Measurements from ENCODE around the gene SPDYA.

Gene SPDYA

GRCh38 chr2:28824870-28825269 is 14.2 kb downstream of the SPDYA start:
- no peak for DNase-seq (ENCODE audit: low read depth in 2 of 2)

DNA sequence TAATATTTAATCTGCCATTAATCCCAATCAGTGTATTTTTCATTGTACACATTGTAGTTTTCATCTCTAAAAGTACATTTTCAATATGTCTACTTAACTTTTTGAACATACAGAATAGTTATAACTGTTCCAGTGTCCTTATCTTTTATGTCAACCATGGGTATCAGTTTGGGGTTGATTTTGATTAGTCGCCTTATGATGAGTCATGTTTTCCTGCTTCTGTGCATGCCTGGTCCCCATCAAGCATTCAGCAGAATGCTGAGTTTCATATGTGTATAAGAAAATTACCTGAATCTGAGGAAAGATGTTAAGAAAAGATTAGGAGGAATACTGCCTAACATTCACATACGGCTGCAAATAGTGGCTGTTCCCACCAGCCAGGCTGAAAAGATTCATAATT is 17.7 kb downstream of the SPDYA start:
- DNase-seq (ENCODE audit: low read depth in 2 of 2) = no peak

- no peak for DNase-seq (ENCODE audit: low read depth in 2 of 2)
Observed at GRCh38 chr2:28833740-28834470, 23.3 kb downstream of the SPDYA start.

DNA sequence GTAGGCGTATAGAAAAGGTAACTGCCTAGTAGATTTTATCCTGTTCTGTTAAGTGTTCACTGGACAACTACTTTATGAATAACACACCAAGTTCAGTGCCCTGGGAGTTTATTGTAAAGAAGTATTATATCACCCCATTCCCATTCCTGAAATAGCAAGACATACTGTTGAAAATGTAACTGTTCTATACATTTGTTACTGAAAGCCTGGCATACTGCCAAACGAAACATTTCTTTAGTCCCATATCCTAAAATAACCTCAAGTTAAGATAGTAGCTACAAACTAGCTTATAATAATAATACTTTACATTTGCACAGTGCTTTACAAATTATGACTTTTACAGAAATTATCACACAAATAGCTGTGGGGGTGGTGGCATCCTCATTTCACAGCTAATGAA is 25.1 kb downstream of the SPDYA start:
- no peak for DNase-seq (ENCODE audit: low read depth in 2 of 2)

- no peak for DNase-seq (ENCODE audit: low read depth in 2 of 2)
Observed at GRCh38 chr2:28838971-28839370, 28.3 kb downstream of the SPDYA start.

DNA sequence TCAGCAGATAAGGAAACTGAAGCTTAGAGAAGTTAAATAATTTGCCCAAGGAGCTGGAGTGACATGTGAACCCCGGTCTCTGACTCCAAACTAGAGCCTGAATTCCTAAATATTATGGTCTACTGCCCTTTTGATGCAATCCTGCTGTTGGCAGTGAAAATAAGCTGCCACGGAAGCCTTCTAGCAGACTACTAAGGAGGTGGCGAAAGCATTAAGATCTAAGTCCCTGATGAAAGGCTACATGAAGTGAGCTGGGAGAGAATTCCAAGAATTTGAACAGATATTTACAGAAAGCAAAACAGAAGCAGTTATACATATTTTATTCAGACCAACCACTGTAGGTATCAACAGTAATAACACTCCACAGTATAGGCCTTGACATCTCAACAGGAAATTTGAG is 31.4 kb downstream of the SPDYA start:
- no peak for DNase-seq (ENCODE audit: low read depth in 2 of 2)

DNA sequence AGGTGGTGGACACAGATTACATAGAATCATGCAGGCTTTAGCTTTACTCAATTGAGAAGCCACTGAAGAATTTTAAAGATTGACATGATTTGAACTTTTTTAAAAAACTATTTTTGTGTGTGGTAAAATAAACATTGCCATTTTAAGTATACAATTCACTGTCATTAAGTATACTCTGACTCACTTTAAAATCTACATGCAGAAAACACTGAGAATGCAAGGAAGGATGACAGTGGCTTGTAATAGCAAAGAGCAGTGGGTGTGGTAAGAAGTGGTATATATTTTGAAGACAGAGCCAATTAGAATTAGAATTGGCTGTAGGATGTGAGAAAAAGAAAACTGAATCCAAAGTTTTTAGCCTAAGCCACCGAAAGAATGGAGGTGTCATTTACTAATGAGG is 44.6 kb downstream of the SPDYA start:
- no peak for DNase-seq (ENCODE audit: low read depth in 2 of 2)

DNA sequence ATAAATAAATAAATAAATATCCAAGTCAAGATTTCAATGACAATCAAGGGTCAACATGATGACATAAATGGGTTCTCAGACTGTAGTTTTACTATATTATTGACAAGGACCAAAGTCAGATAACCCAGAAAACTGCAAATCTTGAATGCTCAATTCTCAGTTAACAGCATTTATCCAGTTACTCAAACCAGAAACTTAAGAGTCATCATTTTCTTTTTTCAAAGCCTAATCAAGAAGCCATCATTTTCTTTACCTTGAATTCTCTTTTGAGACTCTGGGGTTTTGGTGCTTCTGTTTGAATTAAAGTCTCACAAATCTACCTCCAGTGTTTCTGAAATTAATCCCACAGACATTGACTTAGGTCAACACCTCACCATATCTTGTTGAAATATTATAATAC is 45.3 kb downstream of the SPDYA start:
- no peak for DNase-seq (ENCODE audit: low read depth in 2 of 2)

DNA sequence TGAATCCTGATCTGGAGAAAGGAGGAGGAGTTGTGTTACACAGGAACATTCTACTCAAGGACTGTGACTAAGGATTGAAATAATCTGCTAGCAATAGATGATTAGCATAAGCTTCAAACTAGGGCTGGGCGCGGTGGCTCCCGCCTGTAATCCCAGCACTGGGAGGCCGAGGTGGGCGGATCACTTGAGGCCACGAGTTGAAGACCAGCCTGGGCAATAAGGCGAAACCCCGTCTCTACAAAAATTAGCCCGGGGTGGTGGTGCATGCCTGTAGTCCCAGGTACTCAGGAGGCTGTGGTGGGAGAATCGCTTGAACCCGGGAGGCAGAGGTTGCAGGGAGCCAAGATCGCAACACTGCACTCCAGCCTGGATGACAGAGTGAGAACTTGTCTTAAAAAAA is 58.0 kb downstream of the SPDYA start:
- DNase-seq (ENCODE audit: low read depth in 2 of 2) = no peak

DNA sequence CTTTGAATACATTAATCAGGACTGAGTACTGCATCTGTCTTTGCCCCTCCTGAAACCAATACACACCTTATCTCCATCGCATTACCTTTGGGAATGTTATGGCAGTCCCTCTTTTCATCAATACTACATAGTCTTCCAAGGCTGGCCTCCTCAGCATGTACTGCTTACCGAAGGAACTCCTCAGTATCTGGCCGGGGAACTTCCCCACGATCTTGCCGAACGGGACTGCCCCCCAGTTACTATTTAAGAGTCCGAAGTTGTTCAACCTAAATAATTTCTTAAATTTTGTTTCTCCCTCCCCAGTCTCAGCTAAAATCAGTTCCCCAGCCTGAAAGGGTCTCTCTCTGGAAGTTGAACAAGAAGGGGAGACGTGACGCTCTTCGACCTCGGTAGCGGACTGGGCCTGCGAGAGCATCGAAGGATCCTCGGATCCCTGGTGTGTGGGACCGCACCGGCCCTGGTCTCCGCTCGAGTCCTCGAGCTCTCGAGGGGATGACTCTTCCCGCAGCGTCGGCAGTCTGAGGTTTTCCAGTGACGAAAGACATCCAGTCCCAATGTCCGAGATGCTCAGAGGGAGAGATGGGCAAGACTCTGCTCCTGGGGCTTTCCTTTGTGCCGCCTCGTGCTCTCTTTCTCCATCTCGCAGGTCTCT is 59.0 kb downstream of the SPDYA start:
- DNase-seq (ENCODE audit: low read depth in 2 of 2) = peak in 1 of 2 donors; percentile 8

GRCh38 chr2:28870146-28870891 is 59.7 kb downstream of the SPDYA start, which contains the start of gene TRMT61B:
TSS of gene TRMT61B (minus strand) at chr2:28870309. CDS start at chr2:28870277, 32 bp downstream.
- DNase-seq (ENCODE audit: low read depth in 2 of 2) = peak; percentile 89 to 95

DNA sequence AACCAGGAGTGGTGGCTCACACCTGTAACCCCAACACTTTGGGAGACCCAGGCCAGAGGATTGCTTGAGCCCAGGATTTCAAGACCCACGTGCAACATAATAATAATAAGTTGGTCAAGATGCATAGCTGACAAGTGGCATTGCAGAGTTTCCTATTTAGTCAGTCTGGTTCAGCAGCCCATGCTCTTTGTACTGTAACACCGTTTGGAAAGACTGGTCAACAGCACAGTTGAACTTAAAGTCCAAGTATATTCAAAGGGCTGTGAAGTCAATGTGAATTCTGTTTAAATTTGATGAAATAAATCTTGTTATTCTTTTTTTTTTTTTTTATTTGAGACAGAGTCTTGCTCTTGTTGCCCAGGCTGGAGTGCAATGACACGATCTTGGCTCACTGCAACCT is 61.0 kb downstream of the SPDYA start:
- no peak for DNase-seq (ENCODE audit: low read depth in 2 of 2)

DNA sequence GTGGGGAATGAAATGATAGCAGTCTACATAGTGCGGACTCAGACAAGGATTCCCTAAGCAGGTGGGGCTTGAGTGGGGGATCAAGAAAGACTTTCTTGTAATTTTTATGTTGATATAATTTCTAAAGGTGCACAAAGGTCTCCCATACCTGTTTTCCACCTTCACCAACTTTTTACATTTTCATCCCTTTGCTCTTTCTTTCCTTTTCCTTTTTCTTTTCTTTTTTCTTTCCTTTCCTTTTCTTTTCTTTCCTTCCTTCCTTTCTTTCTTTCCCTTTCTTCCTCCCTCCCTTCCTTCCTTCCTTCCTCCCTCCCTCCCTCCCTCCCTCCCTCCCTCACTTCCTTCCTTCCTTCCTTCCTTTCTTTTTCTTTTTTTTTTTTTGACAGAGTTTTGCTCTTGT is 69.6 kb downstream of the SPDYA start:
- DNase-seq (ENCODE audit: low read depth in 2 of 2) = no peak

- no peak for DNase-seq (ENCODE audit: low read depth in 2 of 2)
Observed at GRCh38 chr2:28893488-28893887, 82.9 kb downstream of the SPDYA start.

DNA sequence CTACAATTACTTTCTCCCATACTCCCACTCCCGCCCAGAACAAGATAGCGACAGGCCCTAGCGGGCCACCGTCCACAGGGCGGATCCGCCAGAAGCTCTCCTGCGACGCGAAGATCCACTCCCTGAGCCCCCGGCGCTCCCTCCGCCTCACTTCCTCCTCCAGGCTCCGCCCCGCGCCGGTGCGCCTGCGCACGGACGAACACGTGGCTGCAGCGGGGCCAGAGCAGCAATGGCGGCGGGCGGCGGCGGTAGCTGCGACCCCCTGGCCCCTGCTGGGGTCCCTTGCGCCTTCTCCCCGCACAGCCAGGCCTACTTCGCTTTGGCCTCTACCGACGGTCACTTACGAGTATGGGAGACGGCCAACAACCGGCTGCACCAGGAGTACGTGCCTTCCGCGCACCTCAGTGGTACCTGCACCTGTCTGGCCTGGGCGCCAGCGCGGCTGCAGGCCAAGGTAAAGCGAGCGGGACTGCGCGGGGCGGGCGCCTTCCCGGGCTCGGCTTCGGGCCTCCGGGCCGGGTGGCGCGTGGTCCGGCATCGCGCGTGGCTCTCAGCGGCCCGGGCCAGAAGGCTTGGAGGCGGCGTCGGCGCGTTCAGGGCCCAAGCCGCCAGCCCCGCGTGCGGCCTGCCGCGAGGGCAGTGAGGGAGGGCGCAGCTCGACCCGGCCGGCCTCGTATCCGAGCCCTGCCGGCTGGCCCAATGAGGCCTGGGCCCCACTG is 84.0 kb downstream of the SPDYA start, which contains the start of gene WDR43:
Gene WDR43 (plus strand): TSS at position 198 of the 719 bp plus-strand sequence. CDS start 32 bp downstream, at position 230.
- DNase-seq (ENCODE audit: low read depth in 2 of 2) = peak; percentile 97

DNA sequence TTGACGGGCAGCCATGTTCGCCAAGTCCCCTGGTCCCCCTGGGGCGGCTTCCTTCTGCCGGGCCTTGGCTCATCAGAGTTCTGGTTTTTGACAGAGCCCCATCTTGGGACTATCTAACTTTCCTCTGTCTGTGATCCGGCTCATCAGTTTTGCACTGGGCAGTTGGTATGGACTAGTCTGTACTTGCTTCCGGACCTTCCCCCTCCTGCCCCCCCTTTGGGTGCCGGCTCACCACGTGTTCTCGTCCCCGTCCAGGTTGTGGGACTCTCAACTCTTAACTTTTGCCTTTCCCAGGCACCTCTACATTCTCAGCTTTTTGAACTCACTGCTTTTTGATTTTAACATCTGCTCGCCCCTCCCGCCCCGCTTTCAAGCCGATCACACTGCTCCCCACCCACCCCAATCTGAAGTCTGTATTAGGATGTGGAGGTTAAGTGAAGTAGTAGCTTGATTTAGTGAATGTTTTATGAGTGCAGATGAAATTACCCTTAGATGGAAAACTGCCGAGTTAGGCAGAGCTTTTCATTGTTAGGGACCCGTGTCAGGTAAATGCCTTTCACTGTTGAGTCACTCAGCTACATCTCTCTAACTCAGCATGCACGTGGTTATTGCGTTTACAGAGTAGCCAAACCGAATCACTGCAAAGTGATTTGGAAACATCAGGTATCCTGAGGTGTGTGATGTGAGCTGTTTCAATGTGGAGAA is 84.7 kb downstream of the SPDYA start:
- DNase-seq (ENCODE audit: low read depth in 2 of 2) = peak; percentile 48 to 49

GRCh38 chr2:28896906-28897305 is 86.3 kb downstream of the SPDYA start:
- no peak for DNase-seq (ENCODE audit: low read depth in 2 of 2)

GRCh38 chr2:28898048-28898447 is 87.4 kb downstream of the SPDYA start:
- no peak for DNase-seq (ENCODE audit: low read depth in 2 of 2)

Measured in stimulated activated CD4-positive, alpha-beta T cell treated with anti-CD3 and anti-CD28 coated beads, Interleukin-1b, Interleukin-23, amount 100 ng/mL, for 4 hours (primary cell).